HL-60/S4 treated with phorbol 12-myristate 13-acetate at 8.2 ng/mL for 4 days and 3 days (cell line): ENCODE measurements around the gene UBTD1.

Source experiments
- in situ Hi-C: fragments of 300-500 bp; cut with MboI; formaldehyde crosslinking; loops from 2 replicates; pipeline ENCODE4 v1.15.0; 2022; ENCODE audit warnings: low sequenced_read_pairs

The UBTD1 gene

DNA sequence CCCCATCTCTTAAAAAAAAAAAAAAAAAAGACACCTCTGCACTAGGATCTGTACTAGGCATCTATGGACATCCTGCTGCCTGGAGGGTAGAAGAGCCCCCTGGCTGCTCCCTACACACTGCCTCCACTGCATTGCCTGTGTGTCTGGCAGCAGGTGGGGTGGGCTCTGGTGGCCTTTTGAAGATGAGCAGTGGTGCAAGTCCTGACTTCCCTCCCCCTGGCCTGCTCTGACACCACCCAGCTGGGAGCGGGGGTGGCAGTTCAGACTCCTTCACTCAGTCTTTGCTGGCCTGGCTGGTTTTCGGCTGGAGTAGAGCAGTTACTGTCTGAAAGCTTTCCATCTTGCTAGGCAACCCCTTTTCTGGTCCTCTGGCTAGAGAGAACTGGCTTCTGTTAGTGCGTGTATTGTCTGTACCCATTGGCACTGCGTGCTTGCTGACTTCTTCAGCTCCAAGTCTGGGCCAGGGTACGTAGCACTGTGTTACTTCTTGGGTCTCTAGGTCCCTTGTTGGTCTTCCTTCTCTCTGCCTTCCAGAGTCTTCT, 108.4 kb downstream of the UBTD1 start:
- in situ Hi-C loops: no loop called here

- in situ Hi-C loops: no loop called here
Observed at GRCh38 chr10:97608991-97609561, 110.4 kb downstream of the UBTD1 start.

GRCh38 chr10:97611473-97611872, 112.7 kb downstream of the UBTD1 start:
- in situ Hi-C loops: no loop called here

GRCh38 chr10:97612386-97612785, 113.7 kb downstream of the UBTD1 start:
- in situ Hi-C loops: no loop called here

- in situ Hi-C loops: no loop called here
Observed at GRCh38 chr10:97618285-97618684, 119.6 kb downstream of the UBTD1 start.

GRCh38 chr10:97618733-97619132, 120.0 kb downstream of the UBTD1 start:
- in situ Hi-C loops: no loop called here
